ENCODE measurements around the gene ZNF580. TPM values are rescaled to one million over a fixed set of nuclear protein-coding genes. Genes with fewer than 3 reads are reported as not detected.

Gene ZNF580
- total RNA-seq, 4 donors from 2014 or later: 11.4 to 20.5 (median 13.8) TPM

DNA sequence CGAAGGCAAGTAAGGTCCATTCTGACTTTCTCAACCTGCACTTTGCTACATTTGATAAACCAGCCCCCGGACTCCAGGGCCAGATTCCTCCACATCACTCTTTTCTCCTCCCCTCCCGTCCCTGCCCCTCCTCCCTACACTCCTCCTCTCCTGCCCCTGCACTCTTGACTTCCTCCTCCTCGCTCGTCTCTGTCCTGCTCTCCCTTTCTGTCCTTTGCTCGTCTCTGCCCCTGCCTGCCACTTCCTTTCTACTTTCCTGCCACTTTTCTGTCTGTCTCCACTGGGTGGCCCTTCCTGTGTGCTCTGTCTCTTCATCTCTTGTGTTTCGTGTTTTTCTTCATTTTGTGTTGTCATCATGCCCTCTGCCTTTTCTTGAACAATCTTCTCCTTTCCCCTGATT is 21.0 kb downstream of the ZNF580 start:
- ATAC-seq (ENCODE audit: low FRiP score): no peak
- no peak for TF ChIP-seq CTCF (IDR thresholded peaks at IDR 0.05)
- DNase-seq (ENCODE audit: low spot score): no peak

DNA sequence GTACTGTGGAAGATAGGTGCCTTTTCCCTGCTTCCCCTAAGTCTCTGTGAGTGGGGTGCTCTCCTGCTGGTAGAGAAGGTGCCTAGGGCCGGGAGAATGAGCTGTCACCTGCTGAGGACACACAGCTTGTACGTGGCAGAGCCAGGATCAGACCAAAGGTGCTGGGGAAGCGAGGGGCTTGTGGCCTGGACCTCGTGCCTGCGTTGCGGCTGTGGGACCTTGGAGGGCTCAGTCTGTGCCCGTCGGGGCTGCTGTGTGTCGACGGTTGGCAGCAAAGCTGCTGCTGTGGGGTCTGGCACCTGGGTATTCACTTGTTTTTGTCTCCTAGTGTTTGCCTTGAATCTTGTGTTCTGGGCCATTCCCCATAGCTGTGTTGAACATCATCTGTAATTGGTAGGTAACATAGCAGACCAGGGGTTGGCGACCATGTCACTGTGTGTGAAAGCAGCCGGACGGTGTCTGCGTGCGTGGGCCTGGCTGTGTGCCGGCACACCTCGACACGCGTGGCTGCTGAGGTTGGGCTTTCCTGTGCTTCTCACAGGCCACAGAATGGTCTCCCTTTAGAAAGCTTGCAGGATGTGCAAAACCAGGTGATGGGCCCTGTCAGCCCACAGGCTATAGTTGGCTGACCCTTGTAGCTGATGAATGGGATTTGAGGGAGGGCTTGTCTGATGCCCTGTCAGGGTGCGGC is 23.2 kb downstream of the ZNF580 start:
- ATAC-seq (ENCODE audit: low FRiP score): no peak
- no peak for TF ChIP-seq CTCF (IDR thresholded peaks at IDR 0.05)

GRCh38 chr19:55666343-55667005 is 25.7 kb downstream of the ZNF580 start:
- DNase-seq (ENCODE audit: low spot score): no peak
- no peak for TF ChIP-seq CTCF (IDR thresholded peaks at IDR 0.05)
- ATAC-seq (ENCODE audit: low FRiP score): no peak

More for the DNA sequence above, 23.2 kb downstream of the ZNF580 start:
- no peak for DNase-seq (ENCODE audit: low spot score)

- no peak for TF ChIP-seq CTCF (IDR thresholded peaks at IDR 0.05)
- ATAC-seq (ENCODE audit: low FRiP score) (no peak), DNase-seq (ENCODE audit: low spot score) (no peak)
Observed at GRCh38 chr19:55667006-55667381, 26.2 kb downstream of the ZNF580 start.

DNA sequence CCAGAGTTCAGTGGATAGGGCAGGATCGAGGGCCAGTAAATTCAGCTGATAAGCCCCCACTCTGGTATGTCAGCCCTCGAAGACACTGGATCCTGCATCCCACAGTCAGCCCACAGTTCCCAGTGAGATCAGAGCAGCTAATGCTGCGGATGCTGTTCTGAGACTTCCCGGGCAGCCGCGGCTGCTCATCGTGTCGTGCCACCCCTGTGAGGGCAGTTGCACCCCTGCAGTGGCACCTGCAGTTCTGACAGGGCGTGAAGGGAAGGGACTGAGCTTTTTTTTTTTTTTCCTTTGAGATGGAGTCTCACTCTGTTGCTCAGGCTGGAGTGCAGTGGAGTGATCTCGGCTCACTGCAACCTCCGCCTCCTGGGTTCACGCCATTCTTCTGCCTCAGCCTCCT is 26.7 kb downstream of the ZNF580 start:
- no peak for DNase-seq (ENCODE audit: low spot score)
- no peak for TF ChIP-seq CTCF (IDR thresholded peaks at IDR 0.05)
- no peak for ATAC-seq (ENCODE audit: low FRiP score)

- ATAC-seq (ENCODE audit: low FRiP score): no peak
- no peak for DNase-seq (ENCODE audit: low spot score)
- TF ChIP-seq CTCF (IDR thresholded peaks at IDR 0.05): no peak
Observed at GRCh38 chr19:55667958-55668357, 27.2 kb downstream of the ZNF580 start.
